SK-N-SH (cell line): ENCODE results near the gene PPM1N. TPM values are rescaled to one million over a fixed set of nuclear protein-coding genes. Genes with fewer than 3 reads are reported as not detected.

Experiments
- CTCF ChIA-PET: fragments of 300-600, 350-600 bp; formaldehyde crosslinking; extraction: SDS; loops from one replicate; lab custom pipeline; 2021; lab: Yijun Ruan, JAX
- POLR2A ChIA-PET: fragments of 350-600 bp; sonication (Branson Sonifier 250); formaldehyde crosslinking; extraction: SDS; loops from one replicate; lab custom pipeline; 2020; ENCODE audit warnings: antibody characterized with exemption, inconsistent platforms; lab: Yijun Ruan, JAX
- DNase-seq: peaks from one replicate; pipeline ENCODE4 v3.0.0; 2012
- H2AFZ ChIP-seq: fragments of 200-600 bp; sonication (generic); 2 replicates; pipeline ENCODE4 v1.8.1; 2016; ENCODE audit warnings: antibody characterized with exemption, mild to moderate bottlenecking, low read depth
- H3F3A ChIP-seq: fragments of 200-600 bp; sonication (generic); replicated peaks from 2 replicates; pipeline ENCODE3; 2016; ENCODE audit warnings: antibody characterized with exemption, mild to moderate bottlenecking; ENCODE audit not compliant: insufficient read depth
- H3K27ac ChIP-seq, 2 experiments: fragments of 200-500 bp in 1 of 2; fragments of 200-600 bp in 1 of 2; sonication (Bioruptor generic) in 1 of 2; sonication (generic), shearing (Covaris generic) in 1 of 2; 2 replicates each; pipeline versions ENCODE4 v1.5.1 to v1.6.1; 2014 to 2016; ENCODE audit warnings: low read depth in 2 of 2, inconsistent platforms in 1 of 2, low read length in 1 of 2, mild to moderate bottlenecking in 1 of 2, mixed read lengths in 1 of 2
- H3K27me3 ChIP-seq: fragments of 200-600 bp; sonication (generic), shearing (Covaris generic); 2 replicates; pipeline ENCODE4 v1.6.1; 2016; ENCODE audit warnings: mixed run types; ENCODE audit not compliant: insufficient read depth
- H3K36me3 ChIP-seq, 2 experiments: fragments of 200-500 bp in 1 of 2; fragments of 200-600 bp in 1 of 2; sonication (Bioruptor generic) in 1 of 2; sonication (generic) in 1 of 2; replicated peaks in 1 of 2; 2 replicates each; pipeline versions ENCODE3 to v1.5.1; 2014 to 2016; ENCODE audit warnings: low read length in 1 of 2, mild to moderate bottlenecking in 1 of 2; ENCODE audit not compliant: insufficient read depth in 2 of 2, control insufficient read depth in 1 of 2
- H3K4me1 ChIP-seq, 2 experiments: fragments of 200-500 bp in 1 of 2; fragments of 200-600 bp in 1 of 2; sonication (Bioruptor generic) in 1 of 2; sonication (generic), shearing (Covaris generic) in 1 of 2; 2 replicates each; pipeline versions ENCODE4 v1.5.1 to v1.6.1; 2014 to 2016; ENCODE audit warnings: low read depth in 1 of 2, low read length in 1 of 2, mixed run types in 1 of 2; ENCODE audit not compliant: insufficient read depth in 2 of 2, control insufficient read depth in 1 of 2
- H3K4me2 ChIP-seq: fragments of 200-600 bp; sonication (generic), shearing (Covaris generic); 2 replicates; pipeline ENCODE4 v1.6.1; 2017; ENCODE audit warnings: mixed run types
- H3K4me3 ChIP-seq, 2 experiments: fragments of 200-500 bp in 1 of 2; fragments of 200-600 bp in 1 of 2; sonication (Bioruptor generic) in 1 of 2; sonication (generic), shearing (Covaris generic) in 1 of 2; 2 replicates each; pipeline versions ENCODE4 v1.5.1 to v1.8.1; 2014 to 2016; ENCODE audit warnings: low read depth in 2 of 2, inconsistent platforms in 1 of 2, low read length in 1 of 2, mild to moderate bottlenecking in 1 of 2, mixed read lengths in 1 of 2, moderate library complexity in 1 of 2
- H3K79me2 ChIP-seq: fragments of 200-600 bp; sonication (generic); 2 replicates; pipeline ENCODE4 v1.8.1; 2017; ENCODE audit warnings: mild to moderate bottlenecking; ENCODE audit not compliant: insufficient read depth
- H3K9ac ChIP-seq: fragments of 200-600 bp; sonication (generic); 2 replicates; pipeline ENCODE4 v1.6.1; 2017; ENCODE audit warnings: mixed run types
- H3K9me2 ChIP-seq: fragments of 200-600 bp; sonication (generic); 2 replicates; pipeline ENCODE4 v1.6.1; 2017; ENCODE audit warnings: mixed run types
- H3K9me3 ChIP-seq: fragments of 200-600 bp; sonication (generic); 2 replicates; pipeline ENCODE4 v1.6.1; 2017; ENCODE audit warnings: mixed run types, mild to moderate bottlenecking, moderate library complexity
- H4K20me1 ChIP-seq: fragments of 200-600 bp; sonication (generic); 2 replicates; pipeline ENCODE4 v1.6.1; 2017; ENCODE audit warnings: mild to moderate bottlenecking, mixed run types; ENCODE audit not compliant: insufficient read depth
- CHD2 ChIP-seq: fragments of 150-350 bp; IDR thresholded peaks from 2 replicates; pipeline ENCODE4 v1.6.1; 2018; ENCODE audit warnings: low read length; ENCODE audit not compliant: partially characterized antibody
- CTCF ChIP-seq: fragments of 200-600 bp; sonication (generic); IDR thresholded peaks from 2 replicates; pipeline ENCODE4 v1.6.1; 2017; ENCODE audit warnings: antibody characterized with exemption, mild to moderate bottlenecking, moderate library complexity
- EP300 ChIP-seq, 2 experiments: IDR thresholded peaks; 2 replicates each; pipeline versions ENCODE4 v1.4.0 to v1.6.1; 2012; ENCODE audit warnings: borderline replicate concordance in 1 of 2, low read depth in 1 of 2, low read length in 1 of 2
- EZH2phosphoT487 ChIP-seq: fragments of 200-600 bp; sonication (generic); IDR thresholded peaks from 2 replicates; pipeline ENCODE4 v1.6.1; 2017; ENCODE audit warnings: low read depth, mixed run types, mild to moderate bottlenecking, antibody characterized with exemption, moderate library complexity, borderline replicate concordance
- FOSL2 ChIP-seq: IDR thresholded peaks from 2 replicates; pipeline ENCODE4 v1.4.0; 2012; ENCODE audit warnings: low read depth, mild to moderate bottlenecking, moderate library complexity, borderline replicate concordance
- GABPA ChIP-seq: IDR thresholded peaks from 2 replicates; pipeline ENCODE4 v1.4.0; 2012; ENCODE audit warnings: low read depth, mild to moderate bottlenecking
- GATA2 ChIP-seq: sonication (generic); formaldehyde crosslinking; IDR thresholded peaks from 2 replicates; pipeline ENCODE4 v1.5.0; 2020; ENCODE audit warnings: mild to moderate bottlenecking, missing genetic modification reagents
- MAX ChIP-seq: IDR thresholded peaks from 2 replicates; pipeline ENCODE4 v1.4.0; 2012; ENCODE audit warnings: low read depth
- MEF2A ChIP-seq: IDR thresholded peaks from 2 replicates; pipeline ENCODE4 v1.4.0; 2012; ENCODE audit warnings: low read depth, borderline replicate concordance
- MXI1 ChIP-seq: IDR thresholded peaks from 2 replicates; pipeline ENCODE4 v1.6.1; 2012; ENCODE audit warnings: mild to moderate bottlenecking, low read depth, low read length, improper control_type of control experiment
- NFIC ChIP-seq: IDR thresholded peaks from 2 replicates; pipeline ENCODE4 v1.4.0; 2012; ENCODE audit warnings: borderline replicate concordance
- NRF1 ChIP-seq: IDR thresholded peaks from 2 replicates; pipeline ENCODE4 v1.6.1; 2012; ENCODE audit warnings: low read depth, mild to moderate bottlenecking, low read length
- POLR2AphosphoS5 ChIP-seq: IDR thresholded peaks from 2 replicates; pipeline ENCODE4 v1.6.1; 2012; ENCODE audit warnings: low read depth, low read length
- RAD21 ChIP-seq: IDR thresholded peaks from 2 replicates; pipeline ENCODE4 v1.6.1; 2012; ENCODE audit warnings: mild to moderate bottlenecking, low read length
- RCOR1 ChIP-seq: fragments of 150-350 bp; IDR thresholded peaks from 2 replicates; pipeline ENCODE4 v1.6.1; 2017; ENCODE audit warnings: antibody characterized with exemption, low read length
- RXRA ChIP-seq: IDR thresholded peaks from 2 replicates; pipeline ENCODE4 v1.4.0; 2012; ENCODE audit warnings: low read depth, mild to moderate bottlenecking, borderline replicate concordance
- TCF12 ChIP-seq: IDR thresholded peaks from 2 replicates; pipeline ENCODE4 v1.4.0; 2012
- YY1 ChIP-seq: IDR thresholded peaks from 2 replicates; pipeline ENCODE4 v1.4.0; 2012; ENCODE audit warnings: low read depth, mild to moderate bottlenecking
- ZBTB33 ChIP-seq: IDR thresholded peaks from 2 replicates; pipeline ENCODE4 v1.4.0; 2012; ENCODE audit warnings: low read depth, borderline replicate concordance
- WGBS: methylation state at CpG from one replicate; pipeline ENCODE4 v1.1.6; 2017; ENCODE audit warnings: low lambda C conversion rate; 5-methylcytosine and 5-hydroxymethylcytosine counted together
- polyA plus RNA-seq, 3 experiments: library from polyadenylated mRNA; depleted of rRNA; stranded (reverse); fragments of >200 nt; gene quantifications; 2 replicates each; pipeline ENCODE4 v1.2.3, GENCODE V29; 2012
- TF ChIP-seq, protein P1 (sequence below): fragments of 150-350 bp; IDR thresholded peaks from 2 replicates; pipeline ENCODE4 v1.6.1; 2017; ENCODE audit warnings: antibody characterized with exemption, low read length, low read depth, borderline replicate concordance
- TF ChIP-seq, protein P2 (sequence below): IDR thresholded peaks from 2 replicates; pipeline ENCODE4 v1.4.0; 2012; ENCODE audit warnings: low read depth, borderline replicate concordance

PPM1N gene
- polyA plus RNA-seq, 1 of the 3 experiments (the other 2 are of a cell fraction) = 10.3 TPM

- Histone ChIP-seq H3K4me3 (no peak overlapping the region), H3K4me2 (no peak overlapping the region), H3K9ac (no peak overlapping the region), H4K20me1 (peaks cover 20% of the 10 kb centered on the region; the same call in 1 of the 2 replicates), H2AFZ (no peak overlapping the region), H3F3A (peaks cover 31% of the 10 kb centered on the region), H3K27ac (no peak overlapping the region), H3K9me3 (no peaks in the 10 kb centered on the region), H3K27me3 (no peaks in the 10 kb centered on the region), H3K4me1 (no peaks in the 10 kb centered on the region; a peak in 1 of 4 replicates), H3K79me2 (no peaks in the 10 kb centered on the region), H3K36me3 (peaks cover 22 to 41% of the 10 kb centered on the region in 2 experiments), H3K9me2 (no peaks in the 10 kb centered on the region)
- TF ChIP-seq MEF2A (no peak), YY1 (no peak), EP300 (IDR thresholded peaks at IDR 0.05; ENCODE audit: borderline replicate concordance in 1 of 2, low read depth in 1 of 2, low read length in 1 of 2) (no peak), RXRA (no peak), MAX (no peak), FOSL2 (no peak), TCF12 (no peak), POLR2AphosphoS5 (no peak), RAD21 (no peak), ZBTB33 (no peak), EZH2phosphoT487 (no peak), GATA2 (CRISPR knock-in tag) (no peak), GABPA (no peak), NFIC (no peak)
- TF ChIP-seq, protein P1, sequence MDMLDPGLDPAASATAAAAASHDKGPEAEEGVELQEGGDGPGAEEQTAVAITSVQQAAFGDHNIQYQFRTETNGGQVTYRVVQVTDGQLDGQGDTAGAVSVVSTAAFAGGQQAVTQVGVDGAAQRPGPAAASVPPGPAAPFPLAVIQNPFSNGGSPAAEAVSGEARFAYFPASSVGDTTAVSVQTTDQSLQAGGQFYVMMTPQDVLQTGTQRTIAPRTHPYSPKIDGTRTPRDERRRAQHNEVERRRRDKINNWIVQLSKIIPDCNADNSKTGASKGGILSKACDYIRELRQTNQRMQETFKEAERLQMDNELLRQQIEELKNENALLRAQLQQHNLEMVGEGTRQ = no peak
- DNase-seq = no peak
- 93% methylated on average over 4 of the region's 4 CpGs for WGBS
- POLR2A ChIA-PET = no interaction called here
- CTCF ChIA-PET = interaction anchor here (1.2 to 1.7 kb wide), 3 partner anchors 9 to 116 kb away, joined by 3 to 7 read pairs (median 3); no protein-coding TSS in a partner anchor
These were observed 28.7 kb downstream of the PPM1N start for GRCh38 chr19:45526971-45527370.

GRCh38 chr19:45527731-45528130 is 29.5 kb downstream of the PPM1N start:
- Histone ChIP-seq H3K9me3 (no peaks in the 10 kb centered on the region), H4K20me1 (peaks cover 16% of the 10 kb centered on the region; the same call in 1 of the 2 replicates), H3F3A (peaks cover 29% of the 10 kb centered on the region), H3K9me2 (no peaks in the 10 kb centered on the region), H3K9ac (no peak overlapping the region), H3K36me3 (peaks cover 21 to 41% of the 10 kb centered on the region in 2 experiments), H3K27me3 (no peaks in the 10 kb centered on the region), H3K4me1 (no peaks in the 10 kb centered on the region; a peak in 1 of 4 replicates), H3K4me3 (no peak overlapping the region), H2AFZ (no peak overlapping the region), H3K27ac (no peak overlapping the region), H3K4me2 (no peak overlapping the region), H3K79me2 (no peaks in the 10 kb centered on the region)
- ChIA-PET POLR2A (no interaction called here), CTCF (interaction anchor here (1.2 to 1.3 kb wide), 2 partner anchors 8 to 43 kb away, joined by 3 read pairs; no protein-coding TSS in a partner anchor)
- DNase-seq = no peak
- WGBS = 92% methylated on average over 15 of the region's 15 CpGs
- TF ChIP-seq RCOR1 = no peak
- TF ChIP-seq ZBTB33 = no peak
- TF ChIP-seq CHD2 = no peak
- TF ChIP-seq CTCF = no peak
- no peak for TF ChIP-seq MXI1
- TF ChIP-seq GABPA = no peak
- no peak for TF ChIP-seq NRF1
- no peak for TF ChIP-seq GATA2 (CRISPR knock-in tag)
- TF ChIP-seq, protein P2, sequence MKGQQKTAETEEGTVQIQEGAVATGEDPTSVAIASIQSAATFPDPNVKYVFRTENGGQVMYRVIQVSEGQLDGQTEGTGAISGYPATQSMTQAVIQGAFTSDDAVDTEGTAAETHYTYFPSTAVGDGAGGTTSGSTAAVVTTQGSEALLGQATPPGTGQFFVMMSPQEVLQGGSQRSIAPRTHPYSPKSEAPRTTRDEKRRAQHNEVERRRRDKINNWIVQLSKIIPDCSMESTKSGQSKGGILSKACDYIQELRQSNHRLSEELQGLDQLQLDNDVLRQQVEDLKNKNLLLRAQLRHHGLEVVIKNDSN = no peak
- no peak for TF ChIP-seq TCF12
- TF ChIP-seq EZH2phosphoT487 = no peak
